Measurements from ENCODE around the gene HP1BP3.
"Not testable (repeated sequence)": the region's sequence is repeated elsewhere in the genome, so short reads cannot be mapped to it uniquely, and the experiment has no call there.

The HP1BP3 gene, protein sequence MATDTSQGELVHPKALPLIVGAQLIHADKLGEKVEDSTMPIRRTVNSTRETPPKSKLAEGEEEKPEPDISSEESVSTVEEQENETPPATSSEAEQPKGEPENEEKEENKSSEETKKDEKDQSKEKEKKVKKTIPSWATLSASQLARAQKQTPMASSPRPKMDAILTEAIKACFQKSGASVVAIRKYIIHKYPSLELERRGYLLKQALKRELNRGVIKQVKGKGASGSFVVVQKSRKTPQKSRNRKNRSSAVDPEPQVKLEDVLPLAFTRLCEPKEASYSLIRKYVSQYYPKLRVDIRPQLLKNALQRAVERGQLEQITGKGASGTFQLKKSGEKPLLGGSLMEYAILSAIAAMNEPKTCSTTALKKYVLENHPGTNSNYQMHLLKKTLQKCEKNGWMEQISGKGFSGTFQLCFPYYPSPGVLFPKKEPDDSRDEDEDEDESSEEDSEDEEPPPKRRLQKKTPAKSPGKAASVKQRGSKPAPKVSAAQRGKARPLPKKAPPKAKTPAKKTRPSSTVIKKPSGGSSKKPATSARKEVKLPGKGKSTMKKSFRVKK

DNA sequence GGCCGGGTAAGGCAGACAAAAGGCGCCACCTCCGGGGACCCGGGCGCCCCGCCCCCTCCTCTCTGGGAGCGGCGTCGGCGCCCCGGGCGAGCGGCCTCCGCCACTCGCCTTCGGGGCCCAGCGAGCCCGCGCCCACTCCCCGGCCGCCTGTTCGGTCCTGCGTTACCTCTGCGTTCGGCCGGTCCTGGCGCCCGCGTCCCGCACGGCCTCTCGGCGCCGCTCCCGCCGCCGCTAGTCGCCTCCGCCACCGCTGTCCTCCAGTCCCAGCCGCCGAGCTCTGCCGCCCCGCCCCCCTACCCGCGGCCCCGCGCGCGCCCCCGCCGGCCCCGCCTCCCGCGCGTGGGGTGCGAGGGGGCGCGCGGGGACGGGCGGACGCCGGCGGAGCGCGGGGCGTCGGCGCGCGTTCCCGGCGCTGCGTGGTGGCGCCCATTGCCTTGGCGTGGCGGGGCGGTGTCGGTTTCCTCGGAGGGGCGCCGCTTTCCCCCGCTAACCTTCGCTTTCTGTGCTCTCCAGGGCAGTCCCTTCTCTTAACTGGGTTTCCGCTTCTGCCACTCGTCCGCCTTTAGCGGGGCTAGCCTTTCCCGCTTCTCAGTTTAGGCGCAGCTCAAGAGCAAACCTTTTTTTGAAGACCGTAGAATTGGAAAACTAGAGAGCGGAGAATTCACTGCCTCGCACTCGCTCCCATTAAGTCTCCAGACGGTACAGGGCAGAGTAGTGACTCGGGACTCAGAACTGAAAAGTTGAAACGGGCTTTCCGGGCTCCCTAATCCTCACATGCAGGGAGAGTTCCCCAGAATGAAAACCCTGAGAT is at the start of gene HP1BP3:
Gene HP1BP3, minus strand, starts transcription at position 279 of the 811 bp plus-strand sequence. CDS start 6,867 bp downstream, outside the sequence.
- DNase-seq (ENCODE audit: low read depth), result peak; percentile 51

DNA sequence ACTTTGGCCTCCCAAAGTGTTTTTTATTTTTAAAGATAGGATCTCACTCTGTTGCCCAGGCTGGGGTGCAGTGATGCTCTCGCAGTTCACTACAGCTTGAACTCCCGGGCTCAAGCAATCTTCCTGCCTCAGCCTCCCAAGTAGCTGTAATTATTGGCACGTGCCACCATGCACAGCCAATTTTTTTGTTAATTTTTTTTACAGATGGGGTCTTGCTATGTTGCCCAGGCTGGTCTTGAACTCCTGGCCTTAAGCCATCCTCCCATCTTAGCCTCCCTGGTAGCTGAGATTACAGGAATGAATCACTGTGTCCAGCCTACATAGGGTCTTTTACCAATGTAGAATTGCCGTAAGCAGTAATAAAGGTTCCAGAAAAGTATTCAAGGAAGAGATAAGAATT is 49.1 kb upstream of the HP1BP3 start:
- DNase-seq (ENCODE audit: low read depth), result no peak

DNA sequence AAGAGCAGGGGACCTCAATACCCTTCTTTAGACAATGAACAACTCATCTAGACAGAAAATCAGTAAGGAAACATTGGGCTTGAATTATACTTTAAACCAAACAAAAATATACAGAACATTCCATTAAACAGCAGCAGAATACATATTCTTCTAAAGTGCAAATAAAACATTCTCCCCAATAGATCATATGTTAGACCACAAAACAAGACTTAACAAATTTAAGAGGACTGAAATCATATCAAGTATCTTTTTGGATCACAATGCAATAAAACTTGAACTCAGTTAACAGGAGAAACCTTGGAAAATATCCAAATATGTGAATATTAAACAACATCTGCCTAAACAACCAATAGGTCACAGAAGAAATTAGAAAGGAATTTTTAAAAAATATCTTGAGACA is 47.7 kb upstream of the HP1BP3 start:
- no peak for DNase-seq (ENCODE audit: low read depth)

DNA sequence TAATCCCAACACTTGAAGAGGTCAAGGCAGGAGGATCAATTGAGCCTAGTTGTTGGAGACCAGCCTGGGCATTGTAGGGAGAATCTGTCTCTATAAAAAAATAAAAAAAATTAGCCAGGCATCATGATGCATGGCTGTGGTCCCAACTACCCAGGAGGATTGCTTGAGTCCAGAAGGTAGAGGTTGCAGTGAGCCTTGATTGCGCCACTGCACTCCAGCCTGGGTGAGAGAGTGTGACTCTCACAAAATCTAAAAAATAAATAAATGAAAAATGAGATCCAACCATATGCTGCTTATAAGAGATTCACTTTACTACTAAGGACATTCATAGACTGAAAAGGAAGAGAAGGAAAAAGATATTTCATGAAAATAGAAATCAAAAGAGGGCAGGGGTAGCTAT is 47.1 kb upstream of the HP1BP3 start:
- no peak for DNase-seq (ENCODE audit: low read depth)

DNA sequence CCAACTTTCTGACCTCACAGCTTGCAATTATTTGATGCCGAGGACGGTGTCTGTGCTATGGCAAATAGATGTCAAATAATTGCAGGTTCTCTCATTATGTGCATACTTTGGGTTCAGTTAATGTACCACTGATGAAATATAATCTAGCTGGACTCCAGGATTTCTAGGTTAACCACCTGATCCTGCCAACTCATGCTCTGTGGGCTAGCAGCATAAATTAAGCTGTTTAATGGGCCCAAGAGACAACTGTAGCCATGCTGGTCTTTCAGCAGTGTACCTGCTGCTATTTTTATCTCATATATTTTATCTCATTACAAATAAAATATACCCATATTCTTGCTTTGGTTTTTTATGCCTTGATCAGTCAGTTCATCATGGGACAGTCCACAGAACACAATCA is 43.3 kb upstream of the HP1BP3 start:
- DNase-seq (ENCODE audit: low read depth), result no peak

DNA sequence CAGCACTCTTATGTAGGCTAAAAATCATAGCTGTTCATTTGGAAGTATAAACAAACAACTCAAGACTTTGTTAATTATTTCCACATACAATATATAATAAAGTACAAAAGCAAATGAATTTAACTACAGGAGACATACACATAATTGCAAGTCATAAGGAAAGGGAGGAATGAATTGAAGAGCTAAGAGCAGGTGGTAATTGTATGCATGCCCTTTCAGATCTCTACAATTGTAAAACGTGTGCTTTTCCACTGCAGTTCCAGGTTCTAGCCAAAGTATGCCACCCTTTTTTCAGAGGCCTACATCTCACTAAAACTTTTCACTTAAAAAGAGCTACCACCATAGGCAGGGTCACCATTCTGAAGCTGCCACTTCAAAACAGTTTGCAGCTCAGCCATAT is 42.8 kb upstream of the HP1BP3 start:
- no peak for DNase-seq (ENCODE audit: low read depth)

DNA sequence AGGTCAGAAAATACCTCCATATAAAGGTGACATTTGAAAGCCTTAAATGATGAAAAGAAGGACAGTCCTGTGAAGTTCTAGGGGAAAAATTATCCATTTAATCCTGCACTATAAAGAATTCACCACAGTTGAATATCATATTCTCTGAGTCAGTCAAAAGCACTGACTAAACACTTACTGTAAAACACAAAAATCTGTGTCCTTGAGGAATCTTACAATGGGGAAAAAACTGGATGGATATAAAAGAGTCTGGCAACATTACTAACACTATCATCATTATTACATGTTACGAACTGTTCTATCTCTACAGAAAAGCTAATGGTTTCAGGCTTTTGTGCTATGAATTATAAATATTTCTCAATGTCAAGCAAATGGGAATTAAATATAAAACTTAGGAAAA is 42.4 kb upstream of the HP1BP3 start:
- no peak for DNase-seq (ENCODE audit: low read depth)

DNA sequence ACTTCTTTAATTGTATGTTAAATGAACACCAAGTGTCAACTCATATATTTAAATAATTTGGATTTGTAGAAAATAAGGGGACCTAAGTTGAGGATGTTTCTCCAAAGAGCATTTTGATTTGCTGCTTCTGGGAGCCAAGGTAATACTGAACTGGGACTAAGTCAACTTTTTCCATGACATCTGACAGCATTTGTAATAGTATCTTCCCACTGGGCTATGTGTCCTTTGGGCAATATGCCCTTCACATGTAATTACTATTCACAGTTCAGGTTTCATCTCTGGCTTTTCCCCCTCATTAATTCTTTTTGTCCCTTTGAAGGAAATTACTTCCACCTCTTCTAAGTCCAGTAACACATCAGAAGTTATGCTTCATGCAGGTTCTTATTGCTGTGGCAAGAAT is 36.7 kb upstream of the HP1BP3 start:
- DNase-seq (ENCODE audit: low read depth), result no peak

DNA sequence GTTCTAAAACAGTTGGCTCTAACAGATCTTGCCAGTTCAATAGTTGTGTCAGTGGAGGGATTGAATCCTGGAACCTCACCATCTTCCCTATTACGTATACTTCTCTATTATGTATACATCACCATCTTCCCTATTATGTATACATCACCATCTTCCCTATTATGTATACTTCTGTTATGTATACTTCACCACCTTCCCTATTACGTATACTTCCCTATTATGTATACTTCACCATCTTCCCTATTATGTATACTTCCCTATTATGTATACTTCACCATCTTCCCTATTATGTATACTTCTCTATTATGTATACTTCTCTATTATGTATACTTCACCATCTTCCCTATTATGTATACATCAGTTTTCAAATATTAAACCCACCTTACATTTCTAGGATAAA is 34.4 kb upstream of the HP1BP3 start:
- no peak for DNase-seq (ENCODE audit: low read depth)

DNA sequence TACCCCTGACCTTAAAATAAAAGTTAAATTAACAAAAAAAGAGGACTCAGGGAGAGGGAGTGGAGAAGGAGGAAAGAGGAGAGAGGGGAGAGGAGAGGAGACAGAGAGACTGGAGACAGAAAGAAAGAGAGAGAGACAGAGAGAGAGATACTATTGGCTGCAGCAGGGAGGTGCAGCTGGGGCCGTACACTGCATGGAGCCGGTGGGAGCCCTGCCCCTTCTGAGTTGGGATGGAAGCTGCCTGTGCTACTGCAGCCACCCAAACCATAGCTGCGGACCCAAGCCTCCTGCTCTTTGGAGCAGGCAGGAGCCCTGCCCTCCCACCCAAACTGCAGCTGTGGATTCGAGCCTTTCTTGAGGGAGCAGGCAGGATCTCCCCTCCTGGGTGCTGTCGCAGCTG is 32.7 kb upstream of the HP1BP3 start:
- no peak for DNase-seq (ENCODE audit: low read depth)

DNA sequence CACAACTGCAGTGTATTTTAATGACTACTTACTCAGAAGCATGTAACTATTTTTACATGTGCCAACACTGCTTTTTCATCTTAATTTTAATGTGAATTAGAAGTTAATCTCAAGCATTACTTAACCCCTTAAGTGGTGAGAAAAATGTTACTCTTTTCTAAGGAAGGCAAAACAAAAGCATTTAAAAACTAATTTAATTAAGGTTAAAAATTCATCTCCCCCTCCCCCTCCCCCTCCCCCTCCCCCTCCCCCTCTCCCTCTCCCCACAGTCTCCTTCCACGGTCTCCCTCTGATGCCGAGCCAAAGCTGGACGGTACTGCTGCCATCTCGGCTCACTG is 27.4 kb upstream of the HP1BP3 start:
- no peak for DNase-seq (ENCODE audit: low read depth)

DNA sequence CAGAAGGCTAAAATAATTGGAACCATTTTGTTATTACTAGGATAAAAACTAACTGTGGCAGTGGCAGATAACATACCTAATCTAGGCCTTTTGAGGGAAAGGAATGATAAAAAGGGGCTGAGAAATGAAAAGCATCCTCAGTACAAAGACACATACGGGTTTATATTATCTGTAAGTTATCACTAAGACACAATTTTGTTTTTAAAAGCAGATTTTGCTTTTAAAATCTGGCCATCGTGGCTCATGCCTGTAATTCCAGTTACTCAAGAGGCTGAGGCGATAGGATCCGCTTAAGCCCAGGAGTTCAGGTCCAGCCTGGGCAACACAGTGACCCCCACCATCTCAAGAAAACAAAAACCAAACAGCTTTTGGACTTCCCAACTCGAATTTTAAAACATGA is 24.8 kb upstream of the HP1BP3 start:
- no peak for DNase-seq (ENCODE audit: low read depth)

DNA sequence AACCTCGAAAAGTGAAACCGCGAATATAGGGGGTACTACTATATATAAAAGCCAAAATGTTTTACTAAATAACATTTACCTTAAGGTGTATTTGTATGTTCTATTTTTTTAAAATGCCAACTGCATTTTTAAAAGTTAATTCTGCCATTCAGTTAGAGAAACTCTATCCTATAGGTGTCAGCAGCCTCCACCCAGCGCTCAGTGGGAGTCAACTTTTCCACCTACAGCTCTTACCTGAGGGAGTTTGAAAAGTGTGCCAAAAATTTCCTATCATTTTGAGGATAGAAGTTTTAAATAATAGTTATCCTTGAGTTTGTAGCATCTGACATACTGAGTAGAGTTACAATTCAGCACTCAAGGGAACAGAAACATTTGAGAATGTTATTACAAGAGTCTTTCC is 6.1 kb upstream of the HP1BP3 start:
- DNase-seq (ENCODE audit: low read depth), result no peak

DNA sequence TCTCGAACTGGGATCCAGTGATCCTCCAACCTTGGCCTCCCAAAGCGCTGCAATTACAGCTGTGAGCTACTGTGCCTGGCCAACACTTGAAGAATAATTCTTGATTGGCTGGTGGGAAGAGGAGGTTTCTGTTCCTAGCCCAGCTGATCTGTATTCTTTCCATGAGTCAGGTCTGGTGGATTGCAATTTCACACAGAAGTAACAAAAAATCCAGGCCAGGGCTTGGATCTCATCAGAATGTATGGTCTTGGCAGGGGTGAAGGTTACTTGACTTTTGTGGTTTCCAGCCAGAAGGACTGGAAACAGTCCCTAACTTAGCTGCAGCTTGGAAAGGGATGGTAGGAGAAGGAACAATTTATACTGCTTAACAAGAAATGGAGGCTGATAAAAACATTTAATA is 5.1 kb upstream of the HP1BP3 start:
- DNase-seq (ENCODE audit: low read depth), result no peak

DNA sequence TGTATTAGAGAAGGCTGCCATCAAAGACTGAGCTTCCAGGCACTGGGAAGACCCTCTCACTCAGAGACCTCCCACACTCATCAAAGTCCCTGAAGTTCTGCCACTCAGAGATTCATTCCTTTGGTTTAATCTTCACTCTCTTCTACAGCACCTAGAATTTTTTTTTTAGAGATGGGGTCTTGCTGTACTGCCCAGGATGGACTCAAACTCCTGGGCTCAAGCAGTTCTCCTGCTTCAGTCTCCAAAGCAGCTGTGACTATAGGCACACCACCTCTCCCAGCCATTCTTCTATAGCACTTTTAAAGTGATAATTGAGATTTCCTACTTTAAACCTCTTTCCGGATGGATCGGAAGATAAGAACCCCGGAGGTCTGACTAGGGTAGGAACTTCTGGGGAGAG is 3.7 kb upstream of the HP1BP3 start:
- no peak for DNase-seq (ENCODE audit: low read depth)

DNA sequence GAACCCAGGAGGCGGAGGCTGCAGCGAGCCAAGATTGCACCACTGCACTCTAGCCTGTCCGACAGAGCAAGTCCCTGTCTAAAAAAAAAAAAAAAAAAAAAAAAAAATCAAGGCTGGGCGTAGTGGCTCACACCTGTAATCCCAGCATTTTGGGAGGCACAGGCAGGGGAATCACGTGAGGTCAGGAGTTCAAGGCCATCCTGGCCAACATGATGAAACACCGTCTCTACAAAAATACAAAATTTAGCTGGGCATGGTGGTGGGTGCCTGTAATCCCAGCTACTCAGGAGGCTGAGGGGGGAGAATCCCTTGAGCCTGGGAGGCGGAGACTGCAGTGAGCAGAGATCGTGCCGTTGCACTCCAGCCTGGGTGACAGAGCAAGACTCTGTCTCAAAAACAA is 2.5 kb upstream of the HP1BP3 start:
- DNase-seq (ENCODE audit: low read depth), result not testable (repeated sequence)

DNA sequence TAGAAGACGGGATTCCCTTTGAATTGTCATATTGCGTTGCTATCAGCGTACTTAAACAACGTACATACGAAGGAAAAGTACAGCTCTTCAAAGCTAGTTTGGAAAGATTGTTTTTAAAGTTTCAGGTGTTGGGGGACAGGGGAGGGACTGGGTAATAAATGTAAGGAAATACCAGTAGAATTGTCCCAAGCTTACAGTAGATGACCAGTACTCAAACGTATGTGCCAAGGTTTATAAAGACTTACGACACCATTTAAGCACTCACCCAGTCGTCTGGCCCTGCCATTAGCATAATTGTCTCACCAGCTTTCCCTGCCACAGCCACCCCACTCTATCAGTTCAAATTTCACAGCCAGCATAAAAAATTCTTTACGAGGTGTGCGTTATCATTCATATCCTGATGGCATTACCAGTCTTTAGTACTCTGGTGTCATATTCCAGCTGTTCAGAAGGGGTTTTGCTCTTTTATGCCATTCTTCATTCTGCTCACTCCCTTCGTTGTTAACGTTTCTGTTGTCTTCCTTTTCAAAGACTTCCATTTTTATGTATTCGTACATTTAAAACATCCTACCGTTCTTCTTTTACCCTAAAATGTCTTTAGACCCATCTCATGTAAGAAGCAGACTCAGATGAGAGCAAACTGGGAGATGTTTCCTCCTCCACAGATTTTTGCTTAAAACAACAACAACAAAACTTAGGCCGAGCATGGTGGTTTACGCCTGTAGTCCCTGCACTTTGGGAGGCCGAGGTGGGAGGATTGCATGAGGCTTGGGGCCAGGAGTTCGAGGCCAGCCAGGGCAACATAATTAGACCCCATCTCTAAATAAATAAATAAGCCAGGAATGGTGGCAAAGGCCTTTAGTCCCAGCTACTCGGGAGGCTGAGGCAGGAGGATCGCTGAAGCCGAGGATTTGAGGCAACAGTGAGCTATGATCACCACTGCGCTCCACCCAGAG is 1.0 kb upstream of the HP1BP3 start:
- no peak for DNase-seq (ENCODE audit: low read depth)

DNA sequence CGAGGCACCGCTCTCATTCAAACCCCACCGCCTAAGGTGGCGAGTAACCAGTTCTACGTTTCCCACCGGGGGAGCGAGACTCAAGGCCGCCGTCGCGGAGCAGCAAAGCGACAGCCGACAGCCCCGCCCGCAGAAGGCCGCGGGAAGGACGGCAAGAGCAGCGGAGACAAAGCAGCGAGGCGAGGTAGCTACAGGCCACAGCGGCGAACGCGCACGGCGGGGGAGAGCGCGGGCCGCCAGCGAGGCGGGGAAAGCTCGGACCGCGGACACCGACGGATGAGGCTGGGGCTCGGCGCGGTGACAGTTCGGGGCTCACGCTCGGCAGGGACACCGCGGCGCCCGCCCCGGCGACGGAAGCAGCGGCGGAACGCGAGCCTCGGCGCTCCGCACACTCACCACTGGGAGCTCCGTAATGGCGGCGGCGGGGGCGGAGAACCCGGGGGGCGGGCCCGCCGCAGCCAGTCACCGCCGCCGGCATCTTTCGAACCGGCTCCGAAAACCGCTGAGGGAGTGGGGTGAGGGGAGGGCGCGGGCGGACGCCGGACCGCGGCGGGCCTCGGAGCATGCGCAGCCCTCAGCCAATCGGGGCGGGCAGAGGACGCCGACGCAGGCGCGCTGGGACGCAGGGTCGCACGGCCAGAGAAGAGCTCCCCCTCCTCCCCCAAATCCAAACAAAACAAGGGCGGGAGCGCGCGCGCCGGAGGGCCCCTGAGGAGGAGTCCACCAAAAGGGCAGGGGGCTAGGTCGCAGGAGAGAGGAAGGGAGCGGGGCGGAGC is 666 bp downstream of the HP1BP3 start:
- peak; percentile 90 for DNase-seq (ENCODE audit: low read depth)

DNA sequence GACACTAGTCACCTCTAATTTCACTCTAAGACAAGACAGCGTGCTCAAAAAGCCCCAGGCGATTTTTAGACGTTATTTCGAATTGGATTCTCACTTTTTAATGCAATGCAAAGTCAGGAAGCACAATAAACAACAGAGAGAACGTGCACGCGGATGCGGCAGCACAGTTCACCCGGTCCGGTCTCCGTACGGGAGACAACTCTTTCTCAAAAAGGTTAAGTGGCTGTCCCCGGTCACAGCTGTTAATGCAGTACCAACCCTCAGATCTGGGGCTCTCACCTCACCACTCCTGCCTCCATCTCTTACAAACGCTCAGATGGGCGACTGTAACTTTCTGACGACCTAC is 1.2 kb downstream of the HP1BP3 start:
- peak; percentile 26 for DNase-seq (ENCODE audit: low read depth)

DNA sequence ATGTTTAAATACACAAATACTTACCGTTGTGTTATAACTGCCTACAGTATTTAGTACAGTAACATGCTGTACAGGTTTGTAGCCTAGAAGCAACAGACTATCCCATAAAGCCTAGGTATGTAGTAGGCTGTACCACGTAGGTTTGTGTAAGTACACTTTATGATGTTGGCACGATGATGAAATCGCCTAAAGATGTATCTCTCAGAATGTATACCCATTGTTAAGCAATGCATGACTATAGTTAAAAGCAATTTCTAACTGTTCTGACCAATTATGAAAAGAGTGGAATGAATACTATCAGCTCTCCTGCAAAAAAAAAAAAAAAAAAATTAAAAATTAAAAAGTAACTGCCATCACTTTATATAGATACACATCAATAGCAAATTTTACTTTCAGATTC is 11.4 kb downstream of the HP1BP3 start:
- no peak for DNase-seq (ENCODE audit: low read depth)

DNA sequence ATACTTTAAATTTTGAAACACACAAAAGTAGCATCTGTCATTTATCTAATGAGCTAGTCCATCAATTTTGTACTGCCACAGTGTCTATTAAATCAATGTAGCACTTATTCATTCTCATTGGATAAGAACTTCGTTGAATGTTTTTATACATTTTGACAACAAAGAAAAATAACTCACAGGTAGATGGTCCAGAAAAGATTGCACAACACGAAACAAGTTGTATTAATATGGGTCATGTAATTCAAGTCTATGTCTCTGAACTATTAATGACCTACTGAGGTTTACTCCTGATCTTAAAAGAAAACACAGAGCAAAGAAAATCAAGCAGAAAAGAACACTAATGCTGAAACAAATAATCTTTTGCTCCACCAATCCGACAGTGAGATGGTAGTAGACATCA is 15.3 kb downstream of the HP1BP3 start:
- no peak for DNase-seq (ENCODE audit: low read depth)
